Left lung (tissue), 10 donors: ENCODE results near the gene NAA38. TPM values are rescaled to one million over a fixed set of nuclear protein-coding genes. Genes with fewer than 3 reads are reported as not detected.
A peak's percentile ranks its signal among the peaks of the same experiment; 100 is the strongest.

Source experiments
- ATAC-seq: fragments of 200-7000 bp; cut with Tn5 transposase; one replicate; pipeline ENCODE4 v1.9.1; 2020; ENCODE audit warnings: moderate library complexity
- DNase-seq, 4 donors: peaks; one replicate each; pipeline ENCODE4 v3.0.0-alpha.2; 2013 to 2020
- H3K27ac ChIP-seq, 2 donors: fragments of 200-600 bp; sonication (generic) in 1 of 2; one replicate each; pipeline versions ENCODE4 v1.5.0 to v1.8.0; 2020 to 2021
- H3K27me3 ChIP-seq, 2 donors: fragments of 200-600 bp; sonication (generic) in 1 of 2; one replicate each; pipeline versions ENCODE4 v1.5.0 to v1.8.0; 2020 to 2021
- H3K36me3 ChIP-seq, 2 donors: fragments of 200-600 bp; sonication (generic) in 1 of 2; one replicate each; pipeline versions ENCODE4 v1.5.0 to v1.8.0; 2020 to 2021
- H3K4me1 ChIP-seq, 2 donors: fragments of 200-600 bp; one replicate each; pipeline ENCODE4 v1.8.0; 2021
- H3K4me3 ChIP-seq, 2 donors: fragments of 200-600 bp; sonication (generic) in 1 of 2; one replicate each; pipeline versions ENCODE4 v1.5.0 to v1.8.0; 2020 to 2021; ENCODE audit warnings: mild to moderate bottlenecking in 1 of 2
- H3K9me3 ChIP-seq, 2 donors: fragments of 200-600 bp; sonication (generic) in 1 of 2; one replicate each; pipeline versions ENCODE4 v1.5.0 to v1.8.0; 2020 to 2021
- CTCF ChIP-seq, 2 donors: fragments of 200-600 bp; sonication (generic) in 1 of 2; IDR thresholded peaks; one replicate each; pipeline versions ENCODE4 v1.5.0 to v1.8.0; 2021; ENCODE audit warnings: antibody characterized with exemption in 2 of 2
- intact Hi-C, 2 donors: fragments of 100-400 bp; cut with DNase I; formaldehyde crosslinking; loops; one replicate each; pipeline versions ENCODE4 v1.11.2 to v1.14.2; 2022
- polyA plus RNA-seq, 6 donors: library from polyadenylated mRNA; unstranded; fragments of 120-200 nt; gene quantifications; one replicate each; pipeline ENCODE4 v1.2.1, GENCODE V29; 2013; ENCODE audit not compliant: insufficient read length in 6 of 6
- total RNA-seq, 2 donors: library from RNA; stranded (reverse); fragmentation: NEBNext Ultra II Directional; extraction: Animal tissue kit (Norgen Biotek cat#: 25700); gene quantifications; one replicate each; pipeline ENCODE4 v1.2.1, GENCODE V29; 2021
- donor health status: DM: no; HTN: yes; CAD: no.
- donor health status: DM: no; HTN: no; CAD: no.

Gene NAA38
- total and polyA plus RNA-seq, 8 donors, result 56.3 to 95.7 (median 74.2) TPM

GRCh38 chr17:7843257-7843535, 14.2 kb downstream of the NAA38 start:
- ATAC-seq, result no peak
- H3K4me3 ChIP-seq, result peak overlapping the region; percentile 63 to 82
- H3K4me1 ChIP-seq, result peaks cover 26 to 54% of the 10 kb centered on the region in 2 donors
- no peaks in the 10 kb centered on the region for H3K27me3 ChIP-seq
- intact Hi-C loops, result no loop called here
- H3K9me3 ChIP-seq, result no peaks in the 10 kb centered on the region
- peaks cover 0 to 32% of the 10 kb centered on the region in 2 donors for H3K36me3 ChIP-seq
- H3K27ac ChIP-seq, result peak overlapping the region; percentile 99 to 100
- TF ChIP-seq CTCF (IDR thresholded peaks at IDR 0.05), result no peak
- DNase-seq, result no peak

GRCh38 chr17:7842380-7843256, 14.7 kb downstream of the NAA38 start:
- intact Hi-C loops, result no loop called here
- no peaks in the 10 kb centered on the region for H3K9me3 ChIP-seq
- peak; percentile 54 to 94 (median 82) for DNase-seq
- H3K4me1 ChIP-seq, result peaks cover 28 to 58% of the 10 kb centered on the region in 2 donors
- ATAC-seq, result peak; percentile 28
- H3K27ac ChIP-seq, result peak overlapping the region; percentile 99 to 100
- peak in 1 of 2 donors; percentile 9 for TF ChIP-seq CTCF (IDR thresholded peaks at IDR 0.05)
- no peaks in the 10 kb centered on the region for H3K27me3 ChIP-seq
- H3K4me3 ChIP-seq, result peak overlapping the region; percentile 63 to 82
- peaks cover 0 to 26% of the 10 kb centered on the region in 2 donors for H3K36me3 ChIP-seq

- H3K27ac ChIP-seq, result peak overlapping the region; percentile 99 to 100
- H3K36me3 ChIP-seq, result peaks cover 0 to 20% of the 10 kb centered on the region in 2 donors
- no peaks in the 10 kb centered on the region for H3K27me3 ChIP-seq
- no peaks in the 10 kb centered on the region for H3K9me3 ChIP-seq
- H3K4me1 ChIP-seq, result peaks cover 35 to 59% of the 10 kb centered on the region in 2 donors
- H3K4me3 ChIP-seq, result peak overlapping the region; percentile 63 to 82
- DNase-seq, result peak; percentile 91 to 94 (median 93)
- ATAC-seq, result peak; percentile 65
- no peak for TF ChIP-seq CTCF (IDR thresholded peaks at IDR 0.05)
- intact Hi-C loops, result no loop called here
Measured at GRCh38 chr17:7841915-7842379, 15.4 kb downstream of the NAA38 start.

GRCh38 chr17:7841396-7841914, 15.9 kb downstream of the NAA38 start:
- Histone ChIP-seq H3K4me3 (peak overlapping the region; percentile 63 to 82), H3K27ac (peak overlapping the region; percentile 99 to 100), H3K4me1 (peaks cover 35 to 62% of the 10 kb centered on the region in 2 donors), H3K9me3 (no peaks in the 10 kb centered on the region), H3K36me3 (peaks cover 0 to 16% of the 10 kb centered on the region in 2 donors), H3K27me3 (no peaks in the 10 kb centered on the region)
- ATAC-seq, result peak; percentile 52
- TF ChIP-seq CTCF (IDR thresholded peaks at IDR 0.05), result no peak
- intact Hi-C loops, result no loop called here
- DNase-seq, result peak in 3 of 4 donors; percentile 84 to 97 (median 92)

GRCh38 chr17:7840875-7841274, 16.5 kb downstream of the NAA38 start:
- peak overlapping the region; percentile 63 to 82 for H3K4me3 ChIP-seq
- TF ChIP-seq CTCF (IDR thresholded peaks at IDR 0.05), result no peak
- DNase-seq (no peak), ATAC-seq (no peak)
- H3K27me3 ChIP-seq, result no peaks in the 10 kb centered on the region
- peaks cover 0 to 10% of the 10 kb centered on the region in 2 donors for H3K36me3 ChIP-seq
- intact Hi-C loops, result no loop called here
- no peaks in the 10 kb centered on the region for H3K9me3 ChIP-seq
- H3K4me1 ChIP-seq, result peaks cover 35 to 61% of the 10 kb centered on the region in 2 donors
- peak overlapping the region; percentile 99 to 100 for H3K27ac ChIP-seq
